Gastrocnemius medialis (tissue), 4 donors: ENCODE measurements around the gene ITIH4. TPM values are rescaled to one million over a fixed set of nuclear protein-coding genes. Genes with fewer than 3 reads are reported as not detected.

Experiments used
- ATAC-seq, 2 donors: fragments of 150-250 bp; one replicate each; pipeline ENCODE4 v1.9.1; 2016
- DNase-seq, 2 donors: peaks; one replicate each; pipeline ENCODE4 v3.0.0-alpha.2; 2019
- H3K27ac ChIP-seq, 4 donors: fragments of 200-600 bp; sonication (generic); 1 replicate in 1 of 4; 2 replicates in 3 of 4; pipeline ENCODE4 v1.5.1; 2016 to 2018; ENCODE audit warnings: mild to moderate bottlenecking in 2 of 4, moderate library complexity in 1 of 4
- H3K27me3 ChIP-seq, 3 donors: fragments of 200-600 bp; sonication (generic) in 2 of 3; 1 replicate in 1 of 3; 2 replicates in 2 of 3; pipeline versions ENCODE4 v1.5.1 to v1.6.0; 2016 to 2019; ENCODE audit warnings: mild to moderate bottlenecking in 1 of 3, moderate library complexity in 1 of 3
- H3K36me3 ChIP-seq, 2 donors: fragments of 200-600 bp; sonication (generic) in 1 of 2; one replicate each; pipeline ENCODE4 v1.5.1; 2017 to 2018
- H3K4me1 ChIP-seq, 2 donors: fragments of 200-600 bp; sonication (generic) in 1 of 2; one replicate each; pipeline ENCODE4 v1.5.1; 2016 to 2017; ENCODE audit warnings: mild to moderate bottlenecking in 2 of 2
- H3K4me3 ChIP-seq, 4 donors: fragments of 200-600 bp; sonication (generic) in 3 of 4; 1 replicate in 1 of 4; 2 replicates in 3 of 4; pipeline ENCODE4 v1.5.1; 2016 to 2019; ENCODE audit warnings: mild to moderate bottlenecking in 2 of 4
- H3K9me3 ChIP-seq, 3 donors: fragments of 200-600 bp; sonication (generic) in 2 of 3; 1 replicate in 1 of 3; 2 replicates in 2 of 3; pipeline ENCODE4 v1.5.1; 2016 to 2019
- CTCF ChIP-seq, 5 experiments: fragments of 450-650 bp in 3 of 5; fragments of 200-600 bp in 2 of 5; sonication (generic) in 2 of 5; IDR thresholded peaks in 4 of 5; conservative IDR thresholded peaks in 1 of 5; 1 replicate in 4 of 5; 2 replicates in 1 of 5; pipeline ENCODE4 v1.5.1; 2016 to 2019; ENCODE audit warnings: antibody characterized with exemption in 5 of 5, mild to moderate bottlenecking in 3 of 5, moderate library complexity in 3 of 5
- POLR2A ChIP-seq, 2 donors: fragments of 450-650 bp; IDR thresholded peaks; one replicate each; pipeline ENCODE4 v1.6.1; 2017; ENCODE audit warnings: antibody characterized with exemption in 2 of 2, mild to moderate bottlenecking in 2 of 2, moderate library complexity in 2 of 2
- in situ Hi-C, 4 donors: fragments of 200-750 bp; cut with MboI; loops; one replicate each; pipeline versions ENCODE4 v1.15.0 to v1.8.0; 2017; ENCODE audit warnings: low sequenced_read_pairs in 4 of 4
- intact Hi-C: fragments of 100-400 bp; cut with DNase I; formaldehyde crosslinking; loops from one replicate; pipeline ENCODE4 v1.15.1; 2023; ENCODE audit warnings: low total_unique reads
- total RNA-seq, 4 donors: library from RNA; depleted of rRNA; stranded (reverse); fragments of >200 nt; gene quantifications; one replicate each; pipeline versions ENCODE4 v1.1.0 to v1.2.3, GENCODE V29; 2016

ITIH4 gene
- total RNA-seq, 4 donors from 2014 or later = 3.5 to 20.4 (median 12.7) TPM

GRCh38 chr3:52854013-52854412 is 23.5 kb upstream of the ITIH4 start:
- H3K27ac ChIP-seq = no peak overlapping the region
- H3K4me1 ChIP-seq = peaks cover 8 to 9% of the 10 kb centered on the region in 2 donors
- DNase-seq (no peak), ATAC-seq (no peak)
- no peaks in the 10 kb centered on the region for H3K9me3 ChIP-seq
- H3K4me3 ChIP-seq = no peak overlapping the region
- H3K27me3 ChIP-seq = no peaks in the 10 kb centered on the region
- intact Hi-C loops (no loop called here), in situ Hi-C loops (loop anchor here in 3 of 4 donors (10.0 to 25.0 kb wide), 4 partner anchors 81 to 221 kb away; no protein-coding TSS in a partner anchor)
- TF ChIP-seq POLR2A (IDR thresholded peaks at IDR 0.05) (no peak), CTCF (IDR thresholded peaks at IDR 0.05 in 4 of 5, conservative IDR thresholded peaks at IDR 0.05 in 1 of 5) (no peak)
- peaks cover 0 to 22% of the 10 kb centered on the region in 2 donors for H3K36me3 ChIP-seq

GRCh38 chr3:52852419-52852818 is 21.9 kb upstream of the ITIH4 start:
- in situ Hi-C loops = loop anchor here in 3 of 4 donors (10.0 to 25.0 kb wide), 4 partner anchors 82 to 222 kb away; no protein-coding TSS in a partner anchor
- intact Hi-C loops = no loop called here

GRCh38 chr3:52851348-52851747 is 20.9 kb upstream of the ITIH4 start:
- H3K27me3 ChIP-seq = no peaks in the 10 kb centered on the region
- ATAC-seq = peak; percentile 28 to 31
- in situ Hi-C loops (loop anchor here in 3 of 4 donors (10.0 to 25.0 kb wide), 4 partner anchors 83 to 223 kb away; no protein-coding TSS in a partner anchor), intact Hi-C loops (loop anchor here (1.0 to 2.0 kb wide), 5 partner anchors 40 to 221 kb away; partner anchors contain the start of gene SFMBT1)
- TF ChIP-seq CTCF (IDR thresholded peaks at IDR 0.05 in 4 of 5, conservative IDR thresholded peaks at IDR 0.05 in 1 of 5) = peak; percentile 60 to 85 (median 71)
- no peak for TF ChIP-seq POLR2A (IDR thresholded peaks at IDR 0.05)
- H3K36me3 ChIP-seq = peaks cover 0 to 22% of the 10 kb centered on the region in 2 donors
- peak overlapping the region; percentile 39 to 98 (median 96) for H3K27ac ChIP-seq
- no peak overlapping the region for H3K4me3 ChIP-seq
- peaks cover 30 to 33% of the 10 kb centered on the region in 2 donors for H3K4me1 ChIP-seq
- H3K9me3 ChIP-seq = no peaks in the 10 kb centered on the region
- peak in 1 of 2 donors; percentile 58 for DNase-seq

More at GRCh38 chr3:52852419-52852818, 21.9 kb upstream of the ITIH4 start:
- H3K27ac ChIP-seq = no peak overlapping the region
- H3K4me1 ChIP-seq = peaks cover 22 to 23% of the 10 kb centered on the region in 2 donors
- TF ChIP-seq POLR2A (IDR thresholded peaks at IDR 0.05) (no peak), CTCF (IDR thresholded peaks at IDR 0.05 in 4 of 5, conservative IDR thresholded peaks at IDR 0.05 in 1 of 5) (no peak)
- DNase-seq (no peak), ATAC-seq (no peak)
- peaks cover 0 to 22% of the 10 kb centered on the region in 2 donors for H3K36me3 ChIP-seq
- H3K27me3 ChIP-seq = no peaks in the 10 kb centered on the region
- H3K4me3 ChIP-seq = no peak overlapping the region
- no peaks in the 10 kb centered on the region for H3K9me3 ChIP-seq

- no peak for TF ChIP-seq POLR2A (IDR thresholded peaks at IDR 0.05)
Measured at GRCh38 chr3:52849656-52850055, 19.2 kb upstream of the ITIH4 start.

GRCh38 chr3:52848617-52849016 is 18.1 kb upstream of the ITIH4 start:
- Histone ChIP-seq H3K27ac (peak overlapping the region; percentile 96 to 98 (median 97)), H3K27me3 (no peaks in the 10 kb centered on the region), H3K9me3 (no peaks in the 10 kb centered on the region), H3K36me3 (peaks cover 0 to 10% of the 10 kb centered on the region in 2 donors), H3K4me1 (peaks cover 57 to 59% of the 10 kb centered on the region in 2 donors), H3K4me3 (no peak overlapping the region)
- TF ChIP-seq CTCF (IDR thresholded peaks at IDR 0.05 in 4 of 5, conservative IDR thresholded peaks at IDR 0.05 in 1 of 5) = no peak
- peak; percentile 43 to 70 for TF ChIP-seq POLR2A (IDR thresholded peaks at IDR 0.05)
- DNase-seq (peak; percentile 82 to 90), ATAC-seq (peak; percentile 81 to 82)
- in situ Hi-C loops (no loop called here), intact Hi-C loops (loop anchor here (5.0 to 10.0 kb wide), 3 partner anchors 284 to 614 kb away; partner anchors contain the start of genes NISCH, RFT1, TNNC1 and TWF2)

More at GRCh38 chr3:52849656-52850055, 19.2 kb upstream of the ITIH4 start:
- no peaks in the 10 kb centered on the region for H3K9me3 ChIP-seq
- ATAC-seq = no peak
- peaks cover 46 to 48% of the 10 kb centered on the region in 2 donors for H3K4me1 ChIP-seq
- intact Hi-C loops (loop anchor here (2.0 to 10.0 kb wide), 5 partner anchors 85 to 615 kb away; partner anchors contain the start of genes NISCH, RFT1, SFMBT1 and TNNC1), in situ Hi-C loops (loop anchor here in 3 of 4 donors (10.0 to 25.0 kb wide), 4 partner anchors 85 to 225 kb away; no protein-coding TSS in a partner anchor)
- no peaks in the 10 kb centered on the region for H3K27me3 ChIP-seq
- peaks cover 0 to 12% of the 10 kb centered on the region in 2 donors for H3K36me3 ChIP-seq
- peak overlapping the region; percentile 96 to 98 (median 97) for H3K27ac ChIP-seq
- no peak overlapping the region for H3K4me3 ChIP-seq
- DNase-seq = no peak
